GM12891 (cell line): ENCODE results near the gene DOCK11.

Source experiments
- DNase-seq: peaks from one replicate; pipeline ENCODE4 v3.0.0; 2011; ENCODE audit warnings: low spot score; ENCODE audit not compliant: insufficient read length
- FAIRE-seq: peaks from 2 replicates; lab custom pipeline; 2011; peaks lifted over from hg19 to GRCh38; lab: Jason Lieb, UNC
- PAX5 ChIP-seq: IDR thresholded peaks from 2 replicates; pipeline ENCODE4 v1.6.1; 2011; ENCODE audit warnings: low read length, moderate library complexity, mild to moderate bottlenecking; ENCODE audit not compliant: insufficient read depth, severe bottlenecking
- POLR2A ChIP-seq: IDR thresholded peaks from 2 replicates; pipeline ENCODE4 v1.6.1; 2011; ENCODE audit warnings: low read depth, low read length, control low read depth
- POLR2AphosphoS5 ChIP-seq: IDR thresholded peaks from 2 replicates; pipeline ENCODE4 v1.6.1; 2011; ENCODE audit warnings: low read depth, low read length, control low read depth
- POU2F2 ChIP-seq: IDR thresholded peaks from 2 replicates; pipeline ENCODE4 v1.6.1; 2011; ENCODE audit warnings: low read depth, mild to moderate bottlenecking, control low read depth, low read length, moderate library complexity
- SPI1 ChIP-seq: IDR thresholded peaks from 2 replicates; pipeline ENCODE4 v1.6.1; 2011; ENCODE audit warnings: low read depth, low read length, control low read depth
- TAF1 ChIP-seq: IDR thresholded peaks from 2 replicates; pipeline ENCODE4 v1.6.1; 2011; ENCODE audit warnings: low read depth, low read length, control low read depth

The DOCK11 gene

DNA sequence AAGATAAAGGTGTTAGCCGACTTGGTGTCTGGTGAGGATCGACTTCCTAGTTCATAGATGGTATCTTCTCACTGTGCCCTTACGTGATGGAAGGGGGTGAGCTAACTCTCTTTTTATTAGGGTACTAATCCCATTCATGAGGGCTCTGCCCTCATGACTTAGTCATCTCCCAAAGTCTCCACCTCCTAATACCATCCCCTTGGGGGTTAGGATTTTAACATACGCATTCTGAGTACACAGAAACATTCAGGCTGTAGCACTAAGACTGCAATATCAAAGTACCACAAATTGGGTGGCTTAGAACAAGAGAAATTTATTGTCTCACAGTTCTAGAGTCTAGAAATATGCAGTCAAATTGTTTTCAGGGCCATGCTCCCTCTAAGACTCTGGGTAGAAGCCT, 173.8 kb downstream of the DOCK11 start:
- FAIRE-seq = no peak
- no peak for TF ChIP-seq TAF1
- TF ChIP-seq PAX5 = no peak

GRCh38 chrX:118675326-118675965, 179.8 kb downstream of the DOCK11 start:
- TF ChIP-seq POLR2A = no peak
- TF ChIP-seq POLR2AphosphoS5 = no peak
- TF ChIP-seq POU2F2 = no peak
- TF ChIP-seq PAX5 = no peak
- DNase-seq = no peak
- no peak for FAIRE-seq

More for the DNA sequence above, 173.8 kb downstream of the DOCK11 start:
- no peak for DNase-seq

- DNase-seq (no peak), FAIRE-seq (no peak)
- TF ChIP-seq POU2F2 = no peak
- TF ChIP-seq SPI1 = no peak
- TF ChIP-seq POLR2AphosphoS5 = no peak
- no peak for TF ChIP-seq PAX5
- TF ChIP-seq TAF1 = no peak
- no peak for TF ChIP-seq POLR2A
These were observed 180.3 kb downstream of the DOCK11 start for GRCh38 chrX:118675966-118676349.

GRCh38 chrX:118677318-118677717, 181.7 kb downstream of the DOCK11 start:
- no peak for TF ChIP-seq POU2F2
- TF ChIP-seq PAX5 = no peak
- TF ChIP-seq POLR2AphosphoS5 = no peak
- no peak for TF ChIP-seq POLR2A
- no peak for TF ChIP-seq SPI1
- no peak for TF ChIP-seq TAF1
- no peak for FAIRE-seq

DNA sequence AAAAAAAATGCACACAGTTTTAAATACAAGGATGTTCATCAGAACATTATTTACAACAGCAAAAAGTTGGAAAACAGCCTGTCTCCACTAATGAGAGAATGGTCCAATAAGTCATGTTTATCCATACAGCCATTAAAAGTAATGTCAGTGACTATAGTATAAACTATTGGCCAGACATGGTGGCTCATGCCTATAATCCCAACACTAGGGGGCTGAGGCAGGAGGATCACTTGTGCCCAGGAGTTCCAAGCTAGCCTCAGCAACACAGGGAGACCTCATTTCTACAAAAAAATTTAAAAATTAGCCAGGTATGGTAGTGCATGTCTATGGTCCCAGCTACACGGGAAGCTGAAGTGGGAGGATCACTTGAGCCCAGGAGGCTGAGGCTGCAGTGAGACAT, 183.7 kb downstream of the DOCK11 start:
- FAIRE-seq = no peak
- DNase-seq = no peak

More at GRCh38 chrX:118677318-118677717, 181.7 kb downstream of the DOCK11 start:
- no peak for DNase-seq

DNA sequence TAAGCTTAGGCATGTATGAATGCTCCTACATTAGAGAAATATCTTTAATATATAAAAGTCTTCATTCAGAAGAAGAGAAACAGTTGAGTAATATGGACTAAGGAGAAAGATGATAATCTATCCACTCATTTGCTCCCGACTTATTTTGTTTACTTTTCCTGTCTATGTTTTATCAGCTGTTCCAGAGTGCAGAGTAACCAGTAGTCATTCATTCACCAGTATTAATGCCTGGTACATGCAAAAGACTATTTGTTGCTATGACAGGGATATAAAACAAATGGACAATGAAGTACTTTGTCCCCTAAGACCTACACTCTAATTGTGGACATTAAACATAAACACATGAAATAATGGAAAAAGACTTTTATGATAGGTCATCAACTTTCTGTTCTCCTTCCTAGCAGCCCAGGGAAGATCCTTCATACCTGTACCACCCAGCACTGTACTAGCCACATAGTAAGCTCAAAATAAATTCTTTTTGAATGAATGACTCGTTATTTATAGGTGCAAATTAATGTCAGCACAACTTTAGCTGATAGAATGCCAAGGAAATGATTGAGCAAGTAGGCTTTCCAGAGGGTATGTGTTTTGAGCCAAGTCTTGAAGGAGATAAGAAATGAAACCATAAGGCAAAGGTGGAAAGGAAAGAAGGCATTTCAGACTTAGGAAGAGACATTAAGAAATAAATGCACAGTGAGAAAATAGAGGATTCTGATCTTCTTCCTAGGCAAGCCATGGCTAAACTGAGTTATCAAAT, 186.8 kb downstream of the DOCK11 start:
- DNase-seq = no peak

More for the DNA sequence above, 183.7 kb downstream of the DOCK11 start:
- TF ChIP-seq PAX5 = no peak
- no peak for TF ChIP-seq POU2F2
- no peak for TF ChIP-seq TAF1
- no peak for TF ChIP-seq SPI1
- TF ChIP-seq POLR2AphosphoS5 = no peak
- no peak for TF ChIP-seq POLR2A

GRCh38 chrX:118685393-118685792, 189.8 kb downstream of the DOCK11 start:
- DNase-seq (no peak), FAIRE-seq (no peak)
- TF ChIP-seq POLR2A (no peak), POU2F2 (no peak), TAF1 (no peak), PAX5 (no peak), SPI1 (no peak), POLR2AphosphoS5 (no peak)

More for the DNA sequence above, 186.8 kb downstream of the DOCK11 start:
- no peak for FAIRE-seq
- TF ChIP-seq PAX5 (no peak), TAF1 (no peak), POLR2A (no peak), POU2F2 (no peak), SPI1 (no peak), POLR2AphosphoS5 (no peak)

GRCh38 chrX:118688935-118689334, 193.3 kb downstream of the DOCK11 start:
- DNase-seq (no peak), FAIRE-seq (peak; percentile 5)
- TF ChIP-seq SPI1 (no peak), POU2F2 (no peak), PAX5 (no peak), POLR2AphosphoS5 (no peak), TAF1 (no peak), POLR2A (no peak)

DNA sequence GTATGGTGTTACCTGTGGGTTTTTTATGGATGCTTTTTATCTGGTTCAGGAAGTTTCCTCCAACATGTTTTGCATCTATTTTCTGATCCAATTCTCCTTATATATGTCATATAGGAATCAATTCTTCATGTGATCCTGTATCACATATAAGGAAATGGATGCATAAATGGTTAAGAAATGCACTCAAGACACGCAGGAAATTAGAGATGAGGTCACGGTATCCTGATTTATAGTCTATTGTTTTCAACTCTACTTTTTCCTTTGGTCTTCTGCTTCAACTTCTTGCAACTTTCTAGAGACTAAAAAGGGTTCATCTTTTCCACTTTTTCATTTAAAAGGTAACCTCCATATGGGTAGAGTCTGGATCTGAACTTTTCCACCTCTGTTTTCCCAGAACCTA, 198.2 kb downstream of the DOCK11 start:
- no peak for FAIRE-seq
- no peak for TF ChIP-seq PAX5
- TF ChIP-seq POU2F2 = no peak
- no peak for TF ChIP-seq TAF1
- no peak for TF ChIP-seq SPI1
- TF ChIP-seq POLR2A = no peak
- TF ChIP-seq POLR2AphosphoS5 = no peak
- DNase-seq = no peak

DNA sequence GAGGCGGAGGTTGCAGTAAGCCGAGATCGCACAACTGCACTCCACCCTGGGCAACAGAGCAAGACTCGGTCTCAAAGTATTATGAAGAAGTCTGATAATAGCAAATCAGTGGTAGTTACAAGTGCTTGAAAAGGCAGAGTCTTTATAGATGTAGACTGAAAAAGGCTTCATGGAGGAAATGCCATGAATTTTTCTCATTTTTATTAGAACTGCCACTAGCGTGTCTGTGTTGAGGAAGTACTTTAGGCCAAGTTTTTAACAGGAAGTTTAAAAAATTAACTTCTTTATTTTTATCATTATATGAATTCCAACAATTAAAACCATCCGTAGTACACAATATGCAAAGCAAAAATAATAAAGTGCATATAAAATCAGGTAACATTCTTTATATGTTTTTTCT, 199.0 kb downstream of the DOCK11 start:
- FAIRE-seq (no peak), DNase-seq (no peak)
- TF ChIP-seq TAF1 (no peak), POLR2A (no peak), POU2F2 (no peak), SPI1 (no peak), POLR2AphosphoS5 (no peak), PAX5 (no peak)
